AG10803 (cell line): ENCODE results near the gene ZNF227.
"Not testable (repeated sequence)": the region's sequence is repeated elsewhere in the genome, so short reads cannot be mapped to it uniquely, and the experiment has no call there.

Experiments used
- DNase-seq: peaks from one replicate; pipeline ENCODE4 v3.0.0; 2010; ENCODE audit warnings: low read depth
- H3K4me3 ChIP-seq: 2 replicates; pipeline ENCODE4 v1.5.1; 2011; ENCODE audit warnings: mild to moderate bottlenecking, low read length, control low read depth
- TF ChIP-seq, protein P1 (sequence below): conservative IDR thresholded peaks from 2 replicates; pipeline ENCODE4 v1.5.1; 2011; ENCODE audit warnings: mild to moderate bottlenecking, low read length, control low read depth, inconsistent platforms

Gene ZNF227

DNA sequence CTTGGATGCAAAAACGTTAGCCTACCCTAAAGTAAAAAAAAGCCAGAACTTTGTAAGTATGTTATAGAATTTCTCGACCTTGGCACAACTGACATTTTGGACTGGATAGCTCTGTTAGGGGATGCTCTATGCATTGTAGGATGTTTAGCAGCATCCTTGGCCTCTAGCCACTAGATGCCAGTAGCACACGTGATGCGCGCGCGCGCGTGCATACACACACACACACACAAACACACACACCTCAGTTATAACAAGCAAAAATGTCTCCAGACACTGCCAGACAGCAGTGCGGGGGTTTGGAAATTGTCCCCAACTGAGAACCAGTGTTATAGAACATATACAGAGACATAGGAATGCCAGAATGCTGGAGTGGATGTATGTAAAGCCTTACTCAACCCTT lies 30.2 kb upstream of the ZNF227 start:
- no peak for DNase-seq
- TF ChIP-seq, protein P1, sequence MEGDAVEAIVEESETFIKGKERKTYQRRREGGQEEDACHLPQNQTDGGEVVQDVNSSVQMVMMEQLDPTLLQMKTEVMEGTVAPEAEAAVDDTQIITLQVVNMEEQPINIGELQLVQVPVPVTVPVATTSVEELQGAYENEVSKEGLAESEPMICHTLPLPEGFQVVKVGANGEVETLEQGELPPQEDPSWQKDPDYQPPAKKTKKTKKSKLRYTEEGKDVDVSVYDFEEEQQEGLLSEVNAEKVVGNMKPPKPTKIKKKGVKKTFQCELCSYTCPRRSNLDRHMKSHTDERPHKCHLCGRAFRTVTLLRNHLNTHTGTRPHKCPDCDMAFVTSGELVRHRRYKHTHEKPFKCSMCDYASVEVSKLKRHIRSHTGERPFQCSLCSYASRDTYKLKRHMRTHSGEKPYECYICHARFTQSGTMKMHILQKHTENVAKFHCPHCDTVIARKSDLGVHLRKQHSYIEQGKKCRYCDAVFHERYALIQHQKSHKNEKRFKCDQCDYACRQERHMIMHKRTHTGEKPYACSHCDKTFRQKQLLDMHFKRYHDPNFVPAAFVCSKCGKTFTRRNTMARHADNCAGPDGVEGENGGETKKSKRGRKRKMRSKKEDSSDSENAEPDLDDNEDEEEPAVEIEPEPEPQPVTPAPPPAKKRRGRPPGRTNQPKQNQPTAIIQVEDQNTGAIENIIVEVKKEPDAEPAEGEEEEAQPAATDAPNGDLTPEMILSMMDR, result no peak
- no peak overlapping the region for H3K4me3 ChIP-seq

- TF ChIP-seq, protein P1, result no peak
- no peak overlapping the region for H3K4me3 ChIP-seq
- no peak for DNase-seq
Observed at GRCh38 chr19:44190020-44190419, 22.3 kb upstream of the ZNF227 start.

DNA sequence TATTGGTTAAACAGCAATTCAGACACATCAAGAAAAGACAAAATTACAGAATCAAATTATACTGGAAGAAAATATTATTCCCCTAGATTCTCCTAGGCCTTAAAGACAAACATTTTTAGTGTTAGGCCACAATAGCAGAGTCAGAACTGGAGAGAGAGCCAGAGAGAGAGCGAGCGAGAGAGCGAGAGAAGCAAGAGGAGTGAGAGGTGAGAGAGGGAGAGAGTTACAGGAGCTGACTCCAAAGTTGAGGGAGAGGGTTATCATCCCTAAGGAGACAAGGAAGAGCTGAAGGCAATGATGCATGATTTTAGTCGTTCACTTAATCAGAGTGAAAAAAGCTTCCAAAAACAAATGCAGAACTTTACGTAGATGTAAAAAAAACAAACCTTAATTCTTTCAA lies 20.2 kb upstream of the ZNF227 start:
- TF ChIP-seq, protein P1, result no peak
- no peak for DNase-seq
- no peak overlapping the region for H3K4me3 ChIP-seq

DNA sequence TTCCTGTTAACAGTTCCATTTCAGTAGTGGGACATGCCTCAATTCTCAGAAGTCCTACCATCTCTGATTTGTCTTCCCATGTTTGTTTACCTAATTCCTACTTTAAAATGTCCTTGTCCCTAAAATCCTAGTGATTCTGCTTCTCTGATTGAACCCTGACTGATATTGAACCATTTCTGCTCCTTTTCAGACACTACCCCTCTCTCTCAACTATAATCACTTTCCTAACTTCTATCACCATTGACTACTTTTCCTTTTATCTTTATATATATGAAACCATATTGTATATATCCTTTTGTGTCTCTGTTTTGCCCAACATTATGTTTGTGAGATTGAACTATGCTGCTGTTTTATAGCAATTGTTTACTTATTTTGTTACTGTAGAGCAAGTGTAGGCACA lies 15.6 kb upstream of the ZNF227 start:
- TF ChIP-seq, protein P1, result no peak
- no peak overlapping the region for H3K4me3 ChIP-seq
- no peak for DNase-seq

DNA sequence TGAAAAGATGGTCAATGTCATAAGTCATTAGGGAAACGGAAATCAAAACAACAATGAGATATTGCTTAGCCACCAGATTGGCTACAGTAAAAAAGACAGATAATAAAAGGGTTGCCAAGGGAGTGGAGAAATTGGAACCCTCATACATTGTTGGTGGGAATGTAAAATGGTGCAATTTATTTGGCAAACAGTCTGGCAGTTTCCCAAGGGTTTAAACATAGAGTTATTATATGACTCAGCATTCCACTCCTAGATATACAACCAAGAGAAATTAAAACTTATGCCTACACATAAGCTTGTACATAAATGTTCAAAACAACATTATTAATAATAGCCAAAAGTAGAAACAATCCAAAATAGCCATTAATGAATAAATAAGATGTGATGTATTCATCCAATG lies 9.9 kb upstream of the ZNF227 start:
- H3K4me3 ChIP-seq, result no peak overlapping the region
- TF ChIP-seq, protein P1, result no peak
- DNase-seq, result peak; percentile 54

DNA sequence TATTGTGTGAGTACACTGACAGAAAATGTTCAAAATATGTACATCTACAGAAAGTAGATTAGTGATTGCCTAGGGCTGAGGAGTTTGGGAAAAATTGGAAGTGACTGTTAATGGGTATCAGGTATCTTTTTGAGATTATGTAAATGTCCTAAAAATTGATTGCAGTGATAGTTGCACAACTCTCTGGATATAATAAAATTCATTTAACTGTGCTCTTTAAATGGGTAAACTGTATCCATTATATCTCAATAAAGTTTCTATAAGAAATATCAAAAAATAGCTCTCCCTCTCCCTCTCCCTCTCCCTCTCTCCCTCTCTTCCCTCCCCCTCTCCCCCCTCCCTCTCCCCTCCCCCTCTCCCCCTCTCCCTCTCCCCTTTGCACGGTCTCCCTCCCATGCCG lies 9.4 kb upstream of the ZNF227 start:
- no peak for DNase-seq
- TF ChIP-seq, protein P1, result no peak
- no peak overlapping the region for H3K4me3 ChIP-seq

DNA sequence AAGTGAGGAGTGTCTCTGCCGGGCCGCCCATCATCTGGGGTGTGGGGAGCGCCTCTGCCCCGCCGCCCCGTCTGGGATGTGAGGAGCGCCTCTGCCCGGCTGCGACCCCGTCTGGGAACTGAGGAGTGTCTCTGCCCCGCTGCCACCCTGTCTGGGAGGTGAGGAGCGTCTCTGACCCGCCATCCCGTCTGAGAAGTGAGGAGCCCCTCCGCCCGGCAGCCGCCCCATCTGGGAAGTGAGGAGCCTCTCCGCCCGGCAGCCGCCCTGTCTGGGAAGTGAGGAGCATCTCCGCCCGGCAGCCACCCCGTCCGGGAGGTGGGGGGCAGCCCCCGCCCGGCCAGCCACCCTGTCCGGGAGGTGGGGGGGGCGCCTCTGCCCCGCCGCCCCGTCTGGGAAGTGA lies 8.5 kb upstream of the ZNF227 start:
- DNase-seq, H3K4me3 ChIP-seq: not testable (repeated sequence)

- no peak for DNase-seq
- H3K4me3 ChIP-seq, result no peak overlapping the region
- TF ChIP-seq, protein P1, result no peak
Observed at GRCh38 chr19:44204772-44205171, 7.6 kb upstream of the ZNF227 start.
